ENCODE data around the gene PTTG1IP. TPM values are rescaled to one million over a fixed set of nuclear protein-coding genes. Genes with fewer than 3 reads are reported as not detected.
A peak's percentile ranks its signal among the peaks of the same experiment; 100 is the strongest.

The PTTG1IP gene, protein sequence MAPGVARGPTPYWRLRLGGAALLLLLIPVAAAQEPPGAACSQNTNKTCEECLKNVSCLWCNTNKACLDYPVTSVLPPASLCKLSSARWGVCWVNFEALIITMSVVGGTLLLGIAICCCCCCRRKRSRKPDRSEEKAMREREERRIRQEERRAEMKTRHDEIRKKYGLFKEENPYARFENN
- 100 to 1,000 TPM; 217 to 419 (median 313) TPM for total RNA-seq

DNA sequence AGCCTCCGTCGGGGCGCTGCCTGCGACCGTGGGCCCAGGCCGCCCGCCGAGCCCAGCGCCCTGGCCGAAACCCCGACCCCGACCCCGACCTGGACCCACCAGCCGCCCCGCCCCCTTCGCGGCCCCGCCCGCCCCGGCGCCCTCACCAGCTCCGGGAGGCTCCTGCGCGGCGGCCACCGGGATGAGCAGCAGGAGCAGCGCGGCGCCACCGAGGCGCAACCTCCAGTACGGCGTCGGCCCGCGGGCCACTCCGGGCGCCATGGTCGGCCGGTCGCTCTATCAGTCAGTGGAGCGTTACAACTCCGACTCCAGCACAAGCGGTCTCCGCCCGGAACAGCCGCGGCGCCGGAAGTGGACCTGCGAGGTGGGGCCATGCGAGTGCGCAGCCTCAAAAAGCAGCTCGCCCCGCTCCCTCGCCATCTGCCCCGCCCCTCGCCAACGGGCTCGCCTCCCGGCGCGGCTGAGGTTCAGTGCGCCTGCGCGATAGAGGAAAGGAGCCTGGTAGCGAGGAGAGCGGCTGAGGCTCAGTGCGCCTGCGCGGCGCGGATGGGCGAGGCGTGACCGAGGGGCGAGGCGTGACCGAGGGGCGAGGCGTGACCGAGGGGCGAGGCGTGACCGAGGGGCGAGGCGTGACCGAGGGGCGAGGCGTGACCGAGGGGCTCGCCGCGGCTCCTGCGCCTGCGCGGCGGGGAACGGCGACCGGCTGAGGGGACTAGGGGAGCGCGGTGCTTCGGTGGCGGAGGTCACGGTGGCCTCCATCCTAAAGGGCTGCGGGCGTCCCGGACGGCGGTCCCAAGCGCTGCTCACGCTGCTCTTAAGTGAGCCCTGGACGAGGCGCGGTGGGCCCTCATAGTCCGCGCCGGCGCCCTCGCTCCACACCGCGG is at the start of gene PTTG1IP:
TSS of gene PTTG1IP (minus strand) at position 335 of the 884 bp plus-strand sequence. CDS start at position 261, 74 bp downstream.
- Histone ChIP-seq H3K4me1 (peaks cover 0 to 68% (median 41%) of the 10 kb centered on the region in 3 donors), H3K27me3 (no peaks in the 10 kb centered on the region), H3K36me3 (no peaks in the 10 kb centered on the region)

GRCh38 chr21:44921928-44922327 is 48.4 kb upstream of the PTTG1IP start:
- TF ChIP-seq CTCF (IDR thresholded peaks at IDR 0.05) = no peak
- no peak for TF ChIP-seq POLR2AphosphoS5 (IDR thresholded peaks at IDR 0.05)
- no peak for TF ChIP-seq EP300 (IDR thresholded peaks at IDR 0.05)
- TF ChIP-seq POLR2A (IDR thresholded peaks at IDR 0.05) = no peak
- ATAC-seq = no peak
- 63 to 74% methylated on average over 3 to 4 of the region's 5 CpGs for WGBS, 2 donors (ENCODE audit: low coverage in 1 of 2)
- Histone ChIP-seq H3K9me3 (no peaks in the 10 kb centered on the region), H3K36me3 (no peaks in the 10 kb centered on the region), H3K27me3 (peaks cover 48% of the 10 kb centered on the region), H3K4me1 (no peaks in the 10 kb centered on the region), H3K4me3 (no peak overlapping the region), H3K27ac (no peak overlapping the region)

More for the DNA sequence above, at the start of gene PTTG1IP:
- Histone ChIP-seq H3K9me3 (no peaks in the 10 kb centered on the region), H3K27ac (peak within 1 kb of the TSS; percentile 94 to 98 (median 96)), H3K4me3 (peak within 1 kb of the TSS; percentile 74 to 100)
- WGBS, 2 donors (ENCODE audit: low coverage in 1 of 2) = no CpG with 5 or more reads among the region's 123 CpGs
- peak in 1 of 4 experiments; percentile 12 for TF ChIP-seq CTCF (IDR thresholded peaks at IDR 0.05)
- peak; percentile 96 for TF ChIP-seq POLR2AphosphoS5 (IDR thresholded peaks at IDR 0.05)
- peak; percentile 73 to 85 for TF ChIP-seq POLR2A (IDR thresholded peaks at IDR 0.05)
- TF ChIP-seq EP300 (IDR thresholded peaks at IDR 0.05) = no peak
- ATAC-seq = peak; percentile 87

- H3K4me1 ChIP-seq = no peaks in the 10 kb centered on the region
- TF ChIP-seq CTCF (IDR thresholded peaks at IDR 0.05) (no peak), POLR2AphosphoS5 (IDR thresholded peaks at IDR 0.05) (no peak), POLR2A (IDR thresholded peaks at IDR 0.05) (no peak), EP300 (IDR thresholded peaks at IDR 0.05) (no peak)
- peaks cover 39% of the 10 kb centered on the region for H3K27me3 ChIP-seq
- no peak for ATAC-seq
- no peaks in the 10 kb centered on the region for H3K9me3 ChIP-seq
- H3K4me3 ChIP-seq = peak within 1 kb of the TSS in 1 of 2 donors; percentile 43
- peak within 1 kb of the TSS in 1 of 4 donors; percentile 37 for H3K27ac ChIP-seq
- 54 to 63% methylated on average over 1 to 13 of the region's 29 CpGs for WGBS, 2 donors (ENCODE audit: low coverage in 1 of 2)
- no peaks in the 10 kb centered on the region for H3K36me3 ChIP-seq
Observed at GRCh38 chr21:44920694-44921604, 47.5 kb upstream of the PTTG1IP start, which contains the start of gene ITGB2. ITGB2 (minus strand) TSS chr21:44920899; CDS start chr21:44910782, 10,117 bp downstream.

DNA sequence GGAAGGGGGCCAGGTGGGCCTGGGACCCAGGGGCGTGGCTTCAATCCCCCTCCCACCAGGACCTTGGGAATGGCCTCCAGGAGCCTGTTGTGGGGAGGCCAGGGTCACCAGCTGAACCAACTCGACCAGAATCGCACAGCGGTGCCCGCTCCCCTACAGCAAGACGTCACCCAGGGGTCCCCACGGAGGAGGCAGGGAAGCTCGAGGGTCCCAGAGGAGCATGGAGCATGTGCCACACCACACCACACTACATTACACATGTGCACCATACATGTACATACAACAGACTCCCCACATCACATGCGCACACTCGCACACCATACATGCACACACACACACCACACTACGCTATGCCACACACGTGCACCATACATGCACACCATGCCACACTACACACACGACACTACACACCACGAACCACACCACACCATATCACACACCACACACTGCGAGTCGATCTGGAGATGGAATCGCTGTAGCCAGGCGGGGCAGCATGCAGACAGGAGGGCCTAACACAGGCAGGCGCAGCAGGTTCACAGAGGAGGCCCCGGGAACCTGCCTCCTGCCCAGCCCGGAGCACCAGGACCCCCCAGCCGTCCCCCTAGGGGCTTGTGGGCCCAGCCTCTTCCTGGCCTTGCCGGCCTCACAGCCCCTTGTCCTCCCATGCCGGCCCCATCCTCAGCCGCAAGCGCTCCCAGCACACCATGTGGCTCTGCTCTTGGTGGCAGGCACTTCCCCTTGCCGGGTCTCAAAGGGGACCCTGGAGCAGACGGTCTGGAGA is 46.6 kb upstream of the PTTG1IP start:
- Histone ChIP-seq H3K27ac (peak overlapping the region in 1 of 4 donors; percentile 37), H3K4me3 (peak overlapping the region in 1 of 2 donors; percentile 43), H3K4me1 (no peaks in the 10 kb centered on the region), H3K36me3 (no peaks in the 10 kb centered on the region), H3K9me3 (no peaks in the 10 kb centered on the region), H3K27me3 (peaks cover 39% of the 10 kb centered on the region)
- WGBS, 2 donors (ENCODE audit: low coverage in 1 of 2) = 80 to 86% methylated on average over 1 to 5 of the region's 28 CpGs
- ATAC-seq = no peak
- TF ChIP-seq POLR2AphosphoS5 (IDR thresholded peaks at IDR 0.05) (no peak), EP300 (IDR thresholded peaks at IDR 0.05) (no peak), CTCF (IDR thresholded peaks at IDR 0.05) (no peak), POLR2A (IDR thresholded peaks at IDR 0.05) (no peak)
